CD4-positive, alpha-beta T cell treated with Interleukin-21 for 1 hour (primary cell): ENCODE results near the gene CSMD2.
"Not testable (repeated sequence)": the region's sequence is repeated elsewhere in the genome, so short reads cannot be mapped to it uniquely, and the experiment has no call there.

Experiments used
- DNase-seq: peaks from one replicate; pipeline ENCODE4 v3.0.0-alpha.2; 2020

The CSMD2 gene

DNA sequence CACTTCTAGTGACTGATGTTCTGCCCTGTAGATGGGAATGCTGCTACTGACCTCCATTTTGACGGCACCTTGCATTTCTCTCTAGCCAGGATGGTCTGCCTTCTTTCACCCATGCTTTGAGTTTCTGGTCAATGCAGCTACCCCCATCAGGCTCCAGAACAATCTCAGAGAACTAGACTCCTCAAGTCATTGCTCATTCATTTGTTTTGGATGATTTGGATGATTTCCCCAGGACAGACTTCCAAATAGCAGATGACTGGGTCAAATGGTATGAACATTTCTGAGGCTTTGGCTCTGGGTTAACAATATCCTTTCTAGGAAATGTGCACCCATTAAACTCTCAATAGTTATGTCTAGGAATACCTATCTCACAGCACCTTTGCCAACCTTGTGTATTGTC is 63.9 kb downstream of the CSMD2 start:
- no peak for DNase-seq

GRCh38 chr1:34100332-34100731 is 64.7 kb downstream of the CSMD2 start:
- DNase-seq, result no peak

GRCh38 chr1:34092399-34092798 is 72.6 kb downstream of the CSMD2 start:
- DNase-seq, result not testable (repeated sequence)

DNA sequence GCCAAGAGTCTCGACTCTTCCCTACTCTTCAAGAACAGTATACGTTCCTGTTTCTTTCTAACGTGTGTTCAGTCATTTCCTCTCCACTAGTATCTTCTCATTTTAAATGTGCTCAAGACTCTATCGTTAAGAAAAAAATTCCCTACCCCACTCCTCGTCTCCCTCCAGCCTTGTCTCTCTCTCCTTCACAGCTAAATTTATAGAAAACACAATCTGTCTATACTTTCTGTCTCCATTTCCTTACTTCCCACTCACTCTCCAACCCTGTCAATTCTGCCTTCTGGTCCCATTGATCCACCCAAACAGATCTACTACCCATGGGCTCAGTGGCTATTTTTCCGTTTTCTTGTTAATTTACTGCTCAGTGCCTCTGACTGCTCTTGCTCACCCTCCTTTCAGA is 75.3 kb downstream of the CSMD2 start:
- DNase-seq, result no peak

- no peak for DNase-seq
Measured at GRCh38 chr1:34087986-34088385, 77.0 kb downstream of the CSMD2 start.

DNA sequence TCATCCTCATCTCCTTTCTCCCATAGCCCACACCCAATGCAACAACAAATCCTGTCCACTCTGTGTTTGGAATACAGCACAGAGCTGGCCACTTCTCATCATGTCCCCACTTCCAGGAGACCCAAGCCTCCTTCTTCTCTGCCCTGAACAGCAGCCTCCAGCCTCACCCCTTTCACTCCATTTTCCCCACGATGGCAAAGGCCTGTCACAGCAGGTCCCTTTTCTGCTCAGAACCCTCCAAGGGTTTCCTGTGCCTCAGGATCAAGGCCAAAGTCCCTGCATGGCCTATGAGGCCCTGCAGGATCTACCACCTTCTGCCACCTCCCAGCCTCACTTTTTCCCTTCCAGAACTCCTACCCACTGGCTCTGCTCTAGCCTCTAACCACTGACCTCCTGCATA is 78.5 kb downstream of the CSMD2 start:
- DNase-seq, result no peak

GRCh38 chr1:34083974-34084373 is 81.1 kb downstream of the CSMD2 start:
- no peak for DNase-seq

GRCh38 chr1:34082085-34082670 is 82.9 kb downstream of the CSMD2 start:
- not testable (repeated sequence) for DNase-seq

- DNase-seq, result no peak
Measured at GRCh38 chr1:34078383-34078782, 86.6 kb downstream of the CSMD2 start.

DNA sequence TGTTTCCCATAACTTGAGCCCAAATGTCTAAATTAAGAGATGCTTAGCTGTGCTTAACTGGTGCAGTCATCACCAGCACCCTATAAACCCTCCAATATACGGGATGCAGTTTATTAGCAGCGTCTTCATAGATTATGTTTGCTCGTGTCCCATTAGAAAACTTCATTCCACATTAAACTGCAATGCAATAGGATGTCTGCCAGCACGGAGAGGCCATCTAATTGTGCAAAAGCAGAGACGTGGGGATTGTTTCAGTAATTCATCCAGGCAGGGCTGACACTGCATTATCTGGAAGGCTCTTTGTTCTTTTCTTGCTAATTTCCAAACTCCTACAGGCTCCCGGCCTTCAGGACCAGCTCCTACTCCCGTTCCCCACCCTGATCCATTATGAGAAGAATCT is 89.5 kb downstream of the CSMD2 start:
- no peak for DNase-seq

GRCh38 chr1:34073028-34073695 is 91.9 kb downstream of the CSMD2 start:
- DNase-seq, result no peak

DNA sequence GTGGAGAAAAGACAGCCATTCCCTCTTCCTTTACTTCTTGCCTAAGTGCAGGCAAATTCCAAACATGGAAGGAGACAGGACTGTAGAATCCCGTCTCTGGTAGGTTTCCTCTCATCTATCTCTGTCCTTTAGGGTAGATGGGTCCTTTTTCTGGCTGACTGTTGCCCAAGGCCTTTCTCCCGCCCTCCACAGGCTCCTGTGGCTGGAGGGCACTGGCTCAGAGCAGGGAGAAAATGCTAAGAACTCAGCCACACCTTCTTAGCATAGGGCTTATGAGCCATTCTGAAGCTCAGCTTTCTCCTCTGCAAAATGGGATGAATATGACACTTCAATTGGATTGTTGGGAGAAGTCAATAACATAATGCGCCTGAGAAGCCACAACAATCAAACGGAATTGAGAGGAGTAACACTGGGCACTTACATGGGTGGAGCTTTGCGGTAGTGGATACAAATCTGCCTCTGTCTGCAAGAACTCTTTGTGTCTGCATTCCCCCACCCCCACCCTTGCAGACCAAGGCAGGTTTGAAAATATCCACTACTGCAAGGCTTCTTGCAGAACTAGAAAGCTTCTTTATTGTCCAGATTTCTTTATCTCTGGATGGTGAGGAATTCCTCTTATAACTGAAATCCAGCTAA is 94.7 kb downstream of the CSMD2 start:
- no peak for DNase-seq

GRCh38 chr1:34066981-34067603 is 97.9 kb downstream of the CSMD2 start:
- no peak for DNase-seq

- no peak for DNase-seq
Measured at GRCh38 chr1:34066166-34066565, 98.9 kb downstream of the CSMD2 start.

DNA sequence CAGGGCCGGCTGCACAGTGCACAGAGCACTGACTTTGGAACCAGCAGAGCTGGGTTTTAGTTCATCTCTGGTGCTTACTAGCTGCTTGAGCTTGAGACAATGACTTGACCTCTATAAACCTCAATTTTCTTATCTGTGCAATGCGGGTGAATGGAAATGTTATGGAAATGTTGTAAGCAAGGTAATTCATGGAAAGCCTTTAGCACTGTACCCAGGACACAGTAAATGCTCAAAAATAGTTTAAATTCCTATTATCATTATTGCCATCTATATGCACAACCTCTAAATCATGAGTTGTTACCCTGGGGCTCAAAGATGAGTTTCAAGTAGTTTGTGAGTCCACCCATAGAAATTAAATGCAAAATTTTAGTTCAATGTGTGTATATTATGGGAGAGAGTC is 99.5 kb downstream of the CSMD2 start:
- no peak for DNase-seq

- DNase-seq, result no peak
Measured at GRCh38 chr1:34060901-34061415, 104.1 kb downstream of the CSMD2 start.

DNA sequence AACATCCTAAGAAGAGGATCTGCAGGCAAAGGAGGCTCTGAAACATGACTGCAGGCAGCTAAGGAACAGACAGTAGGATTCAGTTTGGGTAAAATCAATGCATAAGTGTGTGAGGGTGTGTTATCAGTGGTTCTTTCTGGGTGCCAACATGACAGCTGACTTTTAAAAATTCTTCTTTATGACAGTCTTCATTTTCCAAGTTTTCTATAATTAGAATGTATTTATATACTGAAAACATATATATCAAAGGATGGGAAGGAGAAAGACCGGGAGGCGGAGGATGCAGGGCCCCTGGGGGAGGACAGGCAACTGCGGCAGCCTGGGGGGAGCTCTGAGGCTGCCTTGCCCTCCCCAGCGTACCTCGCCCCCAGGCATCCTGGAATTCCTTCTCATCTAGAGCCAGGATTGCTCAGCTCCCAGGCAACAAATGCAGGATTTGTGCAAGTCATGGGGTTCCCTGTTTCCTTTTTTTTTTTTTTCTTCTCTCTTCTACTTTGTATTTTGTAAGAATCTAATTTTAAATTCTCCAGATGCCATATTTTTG is 104.8 kb downstream of the CSMD2 start:
- DNase-seq, result no peak

GRCh38 chr1:34057347-34058130 is 107.5 kb downstream of the CSMD2 start:
- DNase-seq, result no peak

DNA sequence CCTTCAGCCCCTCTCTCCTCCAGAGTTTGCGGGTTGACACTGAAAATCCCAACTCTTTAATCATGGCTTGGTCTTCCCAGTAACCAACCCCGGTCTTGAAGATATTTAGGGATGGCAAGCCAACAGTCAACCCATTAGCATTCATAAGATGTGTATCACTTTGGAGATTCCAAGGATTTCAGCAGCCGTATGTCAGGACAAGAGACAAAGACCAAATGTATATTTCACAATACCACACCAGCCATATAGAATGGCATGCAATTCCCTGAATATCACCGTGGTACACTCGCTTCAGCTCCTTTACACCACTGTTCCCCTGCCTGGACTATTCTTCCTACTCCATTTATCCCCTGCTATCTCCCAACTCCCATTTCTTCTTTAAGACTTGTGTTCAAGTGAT is 109.2 kb downstream of the CSMD2 start:
- no peak for DNase-seq

DNA sequence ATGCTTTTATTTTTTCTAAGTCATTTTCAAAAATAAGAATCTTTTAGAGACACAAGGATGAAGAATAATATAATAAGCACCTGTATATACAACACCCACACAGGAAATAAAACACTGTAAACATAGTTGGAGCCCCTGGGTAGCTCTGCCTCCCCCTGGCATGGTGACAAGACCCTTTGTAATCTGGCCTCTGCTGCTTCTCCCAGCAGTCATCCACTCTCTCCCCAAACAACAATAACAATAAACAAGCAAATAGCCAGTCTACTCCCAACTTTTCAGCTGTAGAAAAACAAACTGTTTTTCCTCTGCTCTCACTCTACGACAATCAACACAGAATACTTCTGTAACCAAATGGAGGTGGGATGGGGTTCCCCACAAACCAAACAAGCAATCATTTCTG is 110.1 kb downstream of the CSMD2 start:
- no peak for DNase-seq

GRCh38 chr1:34053660-34054059 is 111.4 kb downstream of the CSMD2 start:
- no peak for DNase-seq

DNA sequence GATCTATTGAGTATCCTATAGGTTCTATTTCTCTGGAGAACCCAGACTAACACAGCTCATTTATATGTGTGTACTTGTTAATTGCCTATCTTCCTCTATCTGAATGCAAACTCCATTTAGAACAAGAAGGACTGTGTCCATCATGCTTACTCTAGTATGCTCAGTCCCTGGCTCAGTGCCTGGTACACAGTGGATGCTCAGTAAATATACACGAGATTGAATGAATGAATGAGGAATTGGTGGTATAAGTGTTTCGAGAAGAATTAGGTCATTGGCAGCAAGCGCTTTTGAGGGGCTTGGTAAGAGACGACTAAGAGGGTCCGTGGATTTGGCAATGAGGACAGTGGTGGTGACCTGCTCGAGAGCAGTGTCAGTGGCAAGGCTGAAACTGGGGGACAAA is 112.5 kb downstream of the CSMD2 start:
- DNase-seq, result no peak
